Panc1 (cell line): ENCODE results near the gene TTLL5. TPM values are rescaled to one million over a fixed set of nuclear protein-coding genes. Genes with fewer than 3 reads are reported as not detected.
A peak's percentile ranks its signal among the peaks of the same experiment; 100 is the strongest.

Experiments
- ATAC-seq: fragments of 200-7000 bp; cut with Tn5 transposase; 2 replicates; pipeline ENCODE4 v1.9.1; 2020; ENCODE audit warnings: mild to moderate bottlenecking, moderate library complexity
- BruUV-seq: library from RNA; stranded (reverse); fragments of 400-500 nt; replicated peaks from 2 replicates; lab custom pipeline; 2021; lab: Mats Ljungman, UMichigan
- CTCF ChIA-PET: fragments of 300-600 bp; sonication (Branson Sonifier 250); formaldehyde crosslinking; loops from one replicate; lab custom pipeline; 2022; ENCODE audit warnings: antibody characterized with exemption; lab: Charles Lee
- POLR2A ChIA-PET: fragments of 300-600 bp; sonication (Branson Sonifier 250); formaldehyde crosslinking; loops from one replicate; lab custom pipeline; 2022; ENCODE audit warnings: antibody characterized with exemption; lab: Charles Lee
- DNase-seq: peaks from one replicate; pipeline ENCODE4 v3.0.0-alpha.2; 2010; ENCODE audit warnings: low read depth, low spot score
- H3K27ac ChIP-seq: 2 replicates; pipeline ENCODE4 v1.5.1; 2011; ENCODE audit warnings: mild to moderate bottlenecking, low read length, inconsistent platforms
- H3K27me3 ChIP-seq: fragments of 200-500 bp; sonication (Bioruptor generic); 2 replicates; pipeline ENCODE4 v1.6.0; 2014; ENCODE audit warnings: low read length, inconsistent platforms; ENCODE audit not compliant: control insufficient read depth, insufficient read depth
- H3K36me3 ChIP-seq: fragments of 200-500 bp; sonication (Bioruptor generic); 2 replicates; pipeline ENCODE4 v1.5.1; 2014; ENCODE audit warnings: inconsistent platforms, mild to moderate bottlenecking, low read length, moderate library complexity; ENCODE audit not compliant: control insufficient read depth, insufficient read depth
- H3K4me1 ChIP-seq: 2 replicates; pipeline ENCODE4 v1.5.1; 2011; ENCODE audit warnings: inconsistent platforms, mild to moderate bottlenecking, low read length, moderate library complexity; ENCODE audit not compliant: control insufficient read depth, insufficient read depth
- H3K4me3 ChIP-seq, 2 experiments: 2 replicates each; pipeline ENCODE4 v1.5.1; 2011 to 2012; ENCODE audit warnings: low read depth in 2 of 2, low read length in 2 of 2, mild to moderate bottlenecking in 2 of 2, inconsistent platforms in 1 of 2, moderate library complexity in 1 of 2
- H3K9me3 ChIP-seq: fragments of 200-500 bp; sonication (Bioruptor generic); 2 replicates; pipeline ENCODE4 v1.5.1; 2014; ENCODE audit warnings: low read depth, mild to moderate bottlenecking, inconsistent platforms, low read length, moderate library complexity; ENCODE audit not compliant: control insufficient read depth, insufficient read depth
- CTCF ChIP-seq: fragments of 450-650 bp; IDR thresholded peaks from 2 replicates; pipeline ENCODE4 v1.5.1; 2017; ENCODE audit warnings: mild to moderate bottlenecking
- POLR2AphosphoS5 ChIP-seq: IDR thresholded peaks from 2 replicates; pipeline ENCODE4 v1.6.1; 2012; ENCODE audit warnings: mild to moderate bottlenecking, low read depth, low read length, moderate library complexity
- REST ChIP-seq, 2 experiments: IDR thresholded peaks; 2 replicates each; pipeline ENCODE4 v1.6.1; 2011 to 2012; ENCODE audit warnings: low read depth in 2 of 2, control low read depth in 1 of 2, low read length in 1 of 2, mild to moderate bottlenecking in 1 of 2, moderate library complexity in 1 of 2; ENCODE audit not compliant: insufficient read depth in 1 of 2
- SIN3A ChIP-seq: IDR thresholded peaks from 2 replicates; pipeline ENCODE4 v1.6.1; 2012; ENCODE audit warnings: low read depth, mild to moderate bottlenecking, low read length, moderate library complexity, borderline replicate concordance; ENCODE audit not compliant: insufficient read depth
- TCF7L2 ChIP-seq: IDR thresholded peaks from 2 replicates; pipeline ENCODE4 v1.6.1; 2011; ENCODE audit warnings: mild to moderate bottlenecking, low read depth, low read length, inconsistent platforms
- in situ Hi-C: cut with HindIII; loops from 2 replicates; pipeline ENCODE4 v1.10.0; 2016; ENCODE audit warnings: low sequenced_read_pairs, low pct_unique_long_range_greater_than_20kb
- intact Hi-C: fragments of 100-400 bp; cut with micrococcal nuclease; formaldehyde crosslinking; loops from one replicate; pipeline ENCODE4 v1.10.0; 2022; ENCODE audit not compliant: unreplicated experiment
- total RNA-seq: library from RNA; stranded (reverse); gene quantifications from one replicate; pipeline ENCODE4 v1.2.1, GENCODE V29; 2021; ENCODE audit not compliant: unreplicated experiment

TTLL5 gene
- total RNA-seq, 1 experiment from 2014 or later, result 23.5 TPM

- no peaks in the 10 kb centered on the region for H3K27me3 ChIP-seq
- peak; percentile 37; the same call in 1 of the 2 replicates for ATAC-seq
- TF ChIP-seq POLR2AphosphoS5, result no peak
- no peak for TF ChIP-seq SIN3A
- TF ChIP-seq CTCF, result no peak
- TF ChIP-seq REST (IDR thresholded peaks at IDR 0.05; ENCODE audit: insufficient read depth in 1 of 2, low read depth in 2 of 2, low read length in 1 of 2), result no peak
- no peak for TF ChIP-seq TCF7L2
- H3K4me3 ChIP-seq, result no peak overlapping the region
- H3K4me1 ChIP-seq, result peaks cover 23% of the 10 kb centered on the region
- BruUV-seq, result no TSS peak
- no peak for DNase-seq
- H3K9me3 ChIP-seq, result no peaks in the 10 kb centered on the region
- H3K27ac ChIP-seq, result peak overlapping the region; percentile 68
- intact Hi-C loops, result no loop called here
- ChIA-PET POLR2A (no interaction called here), CTCF (no interaction called here)
- in situ Hi-C loops, result no loop called here
- peaks cover 8% of the 10 kb centered on the region; the same call in 1 of the 2 replicates for H3K36me3 ChIP-seq
Observed at GRCh38 chr14:75647640-75648039, 13.4 kb upstream of the TTLL5 start.

GRCh38 chr14:75648066-75648838, 12.8 kb upstream of the TTLL5 start:
- Histone ChIP-seq H3K4me3 (no peak overlapping the region), H3K27ac (peak overlapping the region; percentile 68), H3K27me3 (no peaks in the 10 kb centered on the region), H3K4me1 (peaks cover 23% of the 10 kb centered on the region), H3K9me3 (no peaks in the 10 kb centered on the region), H3K36me3 (peaks cover 8% of the 10 kb centered on the region; the same call in 1 of the 2 replicates)
- TF ChIP-seq REST (IDR thresholded peaks at IDR 0.05; ENCODE audit: insufficient read depth in 1 of 2, low read depth in 2 of 2, low read length in 1 of 2) (no peak), POLR2AphosphoS5 (peak; percentile 83), TCF7L2 (peak; percentile 99)
- ATAC-seq, result peak; percentile 95
- ChIA-PET CTCF (interaction anchor here (0.7 kb wide), 1 partner anchor 71 kb away, joined by 3 read pairs; no protein-coding TSS in a partner anchor), POLR2A (interaction anchor here (0.5 to 0.6 kb wide), 2 partner anchors 15 to 1039 kb away, joined by 3 read pairs; no protein-coding TSS in a partner anchor)
- peak; percentile 92 for DNase-seq
- BruUV-seq, result no TSS peak
- intact Hi-C loops (no loop called here), in situ Hi-C loops (no loop called here)
